Glomerular visceral epithelial cell (primary cell): ENCODE data around the gene RSPH6A.
"Not testable (repeated sequence)": the region's sequence is repeated elsewhere in the genome, so short reads cannot be mapped to it uniquely, and the experiment has no call there.

ENCODE experiments used
- DNase-seq: peaks from one replicate; pipeline ENCODE4 v3.0.0-alpha.2; 2016; ENCODE audit errors: extremely low spot score

The RSPH6A gene

DNA sequence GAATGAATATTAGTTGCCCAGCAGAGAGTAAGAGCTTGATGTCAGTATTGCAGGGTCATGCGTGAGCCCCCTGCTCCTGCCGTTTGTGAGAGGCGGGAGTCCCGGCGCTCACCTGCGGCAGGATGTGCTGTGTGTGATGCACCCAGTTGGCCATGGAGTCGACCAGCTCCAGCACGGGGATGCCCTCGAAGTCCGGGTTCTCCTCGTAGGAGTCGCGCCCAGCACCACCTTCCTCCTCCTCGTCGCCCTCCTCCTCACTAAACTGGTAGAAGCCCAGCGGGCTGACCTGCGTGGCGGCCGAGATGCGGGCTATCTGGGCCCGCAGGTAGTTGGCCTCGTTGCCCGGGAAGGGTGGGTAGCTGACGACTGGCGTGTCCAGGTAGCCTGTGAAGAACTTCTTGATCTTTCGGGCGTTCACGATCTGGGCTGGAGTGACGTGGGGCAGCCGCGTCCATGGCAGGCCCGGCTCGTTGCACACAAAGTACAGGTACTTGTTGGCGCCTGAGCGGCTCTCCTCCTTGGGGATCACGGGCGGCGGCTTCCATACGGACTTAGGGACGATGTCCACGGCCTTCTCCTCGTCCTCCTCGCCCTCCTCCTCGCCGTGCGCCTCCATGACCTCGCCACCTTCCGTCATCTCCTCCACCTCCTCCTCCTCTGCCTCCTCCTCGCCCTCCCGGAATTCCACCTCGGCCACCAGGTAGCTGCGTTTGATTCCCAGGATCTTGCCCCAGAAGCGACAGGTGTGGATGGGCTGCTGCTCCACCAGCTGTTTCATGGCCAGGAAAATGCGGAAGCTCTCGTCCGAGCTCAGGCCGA, 10.8 kb downstream of the RSPH6A start:
- no peak for DNase-seq

GRCh38 chr19:45801603-45802175, 13.4 kb downstream of the RSPH6A start:
- DNase-seq, result no peak

- DNase-seq, result peak; percentile 91
Measured at GRCh38 chr19:45800070-45800553, 15.0 kb downstream of the RSPH6A start.

DNA sequence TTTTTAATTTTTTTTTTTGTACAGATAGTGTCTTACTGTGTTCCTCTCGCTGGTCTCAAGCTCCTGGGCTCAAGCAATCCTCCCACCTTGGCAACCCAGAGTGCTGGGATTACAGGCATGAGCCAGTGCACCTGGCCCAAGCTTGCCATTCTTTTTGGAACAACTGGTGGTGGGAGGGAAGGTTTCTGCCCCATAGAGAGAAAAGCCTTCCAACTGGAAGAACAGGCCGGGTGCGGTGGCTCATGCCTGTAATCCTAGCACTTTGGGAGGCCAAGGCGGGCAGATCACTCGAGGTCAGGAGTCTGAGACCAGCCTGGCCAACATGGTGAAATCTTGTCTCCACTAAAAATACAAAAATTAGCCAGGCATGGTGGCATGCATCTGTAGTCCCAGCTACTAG, 15.6 kb downstream of the RSPH6A start:
- DNase-seq, result not testable (repeated sequence)

GRCh38 chr19:45798995-45799517, 16.1 kb downstream of the RSPH6A start:
- peak; percentile 80 for DNase-seq

DNA sequence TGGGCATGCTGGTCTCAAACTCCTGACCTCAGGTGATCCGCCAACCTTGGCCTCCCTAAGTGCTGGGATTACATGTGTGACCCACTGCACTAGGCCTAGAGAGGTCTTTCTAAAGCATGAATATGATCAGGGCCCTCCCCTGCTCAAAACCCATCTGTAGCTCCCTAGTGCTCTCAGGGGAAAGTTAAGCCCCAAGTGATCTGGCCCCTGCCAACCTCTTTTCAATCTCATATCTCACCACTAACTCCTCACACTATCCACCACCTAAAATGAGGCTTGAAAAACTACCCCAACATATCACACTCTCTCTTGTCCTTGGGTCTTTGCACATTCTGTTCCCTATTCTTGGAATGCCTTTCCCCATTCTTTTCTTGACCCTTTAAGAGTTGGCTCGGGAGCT, 20.5 kb downstream of the RSPH6A start:
- no peak for DNase-seq

GRCh38 chr19:45793876-45794275, 21.2 kb downstream of the RSPH6A start:
- no peak for DNase-seq

DNA sequence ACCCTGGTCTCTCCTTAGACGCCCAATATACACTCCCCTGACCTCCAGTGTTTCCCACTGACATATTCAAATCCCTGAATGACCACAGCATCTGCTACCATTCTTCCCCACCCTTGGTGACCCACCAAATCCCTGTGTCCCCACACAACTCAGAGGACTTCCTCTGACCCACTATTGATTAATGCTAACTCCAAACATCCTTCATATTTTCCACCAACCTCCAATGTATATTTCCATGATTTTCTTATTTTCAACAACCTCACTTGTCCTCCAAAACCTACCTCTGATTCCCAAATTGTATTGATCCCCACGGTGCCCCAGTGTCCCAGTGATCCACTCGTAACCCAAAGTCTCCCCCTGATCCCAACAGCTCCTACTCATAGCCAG, 21.9 kb downstream of the RSPH6A start:
- DNase-seq, result no peak

- peak; percentile 99 for DNase-seq
Measured at GRCh38 chr19:45792470-45793177, 22.5 kb downstream of the RSPH6A start, which contains the start of gene DMWD. Gene DMWD (minus strand): TSS chr19:45792845. CDS start chr19:45792756, 89 bp downstream.

GRCh38 chr19:45791744-45792469, 23.2 kb downstream of the RSPH6A start:
- DNase-seq, result no peak

DNA sequence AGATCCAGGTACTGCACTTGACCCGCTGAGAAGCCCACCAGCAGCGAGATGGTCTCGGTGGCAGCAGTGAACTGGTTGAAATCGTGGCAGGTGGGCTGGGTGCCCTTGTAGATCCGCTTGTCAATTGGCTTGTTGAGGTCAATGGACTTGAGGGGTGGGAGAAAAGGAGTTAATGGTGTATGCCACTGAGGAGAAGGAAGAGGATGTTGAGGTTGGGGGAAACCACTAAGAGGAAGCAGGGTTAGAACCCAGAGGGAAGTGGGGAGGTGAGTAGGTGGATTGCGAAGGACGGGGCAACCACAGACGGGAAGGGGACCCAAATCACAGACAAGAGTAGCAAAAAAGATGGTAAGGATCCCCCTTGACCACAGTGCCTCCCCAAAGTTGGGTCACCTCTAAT, 24.2 kb downstream of the RSPH6A start:
- no peak for DNase-seq

GRCh38 chr19:45789035-45789786, 25.9 kb downstream of the RSPH6A start:
- DNase-seq, result no peak

GRCh38 chr19:45786533-45786894, 28.6 kb downstream of the RSPH6A start:
- no peak for DNase-seq

- DNase-seq, result no peak
Measured at GRCh38 chr19:45785781-45786532, 29.2 kb downstream of the RSPH6A start.

DNA sequence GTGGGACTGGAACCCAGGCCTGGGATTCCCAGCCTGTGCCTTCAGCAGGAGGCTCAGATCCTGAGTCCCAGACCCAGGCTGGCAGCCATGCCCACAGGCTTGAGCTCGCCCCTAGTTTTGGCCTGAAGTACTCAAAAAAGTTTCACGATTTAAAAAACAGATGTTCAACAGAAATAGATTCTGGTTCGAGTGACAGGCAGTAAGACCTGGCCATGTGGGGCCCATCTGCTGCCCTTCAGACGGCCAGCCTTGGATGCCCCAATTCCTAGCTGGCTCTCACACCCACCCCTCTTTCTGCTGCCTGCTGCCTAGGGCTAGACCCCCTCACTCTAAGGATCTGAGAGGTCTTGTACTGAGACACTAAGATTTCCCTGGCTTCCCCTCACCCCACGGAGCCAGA, 30.0 kb downstream of the RSPH6A start:
- no peak for DNase-seq

DNA sequence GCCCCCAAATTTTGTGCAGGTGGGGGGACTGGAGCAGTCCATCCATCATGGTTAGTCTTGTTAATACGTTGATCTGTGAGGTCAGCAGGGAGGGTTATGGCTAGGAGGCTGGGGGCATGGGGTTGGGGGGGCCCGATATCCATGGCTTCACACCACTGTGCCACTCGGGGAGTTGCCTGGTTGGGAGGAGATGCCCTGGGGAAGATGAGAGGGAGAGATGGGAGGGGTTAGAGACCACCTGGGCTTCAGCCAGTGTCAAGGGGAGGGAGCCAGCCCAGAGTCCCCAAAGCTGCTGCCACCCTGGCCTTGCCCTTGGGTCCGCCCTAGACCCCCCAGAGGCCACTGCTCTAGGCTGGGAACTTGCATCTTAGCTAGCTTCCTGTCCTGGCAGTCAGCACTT, 31.0 kb downstream of the RSPH6A start:
- DNase-seq, result no peak

DNA sequence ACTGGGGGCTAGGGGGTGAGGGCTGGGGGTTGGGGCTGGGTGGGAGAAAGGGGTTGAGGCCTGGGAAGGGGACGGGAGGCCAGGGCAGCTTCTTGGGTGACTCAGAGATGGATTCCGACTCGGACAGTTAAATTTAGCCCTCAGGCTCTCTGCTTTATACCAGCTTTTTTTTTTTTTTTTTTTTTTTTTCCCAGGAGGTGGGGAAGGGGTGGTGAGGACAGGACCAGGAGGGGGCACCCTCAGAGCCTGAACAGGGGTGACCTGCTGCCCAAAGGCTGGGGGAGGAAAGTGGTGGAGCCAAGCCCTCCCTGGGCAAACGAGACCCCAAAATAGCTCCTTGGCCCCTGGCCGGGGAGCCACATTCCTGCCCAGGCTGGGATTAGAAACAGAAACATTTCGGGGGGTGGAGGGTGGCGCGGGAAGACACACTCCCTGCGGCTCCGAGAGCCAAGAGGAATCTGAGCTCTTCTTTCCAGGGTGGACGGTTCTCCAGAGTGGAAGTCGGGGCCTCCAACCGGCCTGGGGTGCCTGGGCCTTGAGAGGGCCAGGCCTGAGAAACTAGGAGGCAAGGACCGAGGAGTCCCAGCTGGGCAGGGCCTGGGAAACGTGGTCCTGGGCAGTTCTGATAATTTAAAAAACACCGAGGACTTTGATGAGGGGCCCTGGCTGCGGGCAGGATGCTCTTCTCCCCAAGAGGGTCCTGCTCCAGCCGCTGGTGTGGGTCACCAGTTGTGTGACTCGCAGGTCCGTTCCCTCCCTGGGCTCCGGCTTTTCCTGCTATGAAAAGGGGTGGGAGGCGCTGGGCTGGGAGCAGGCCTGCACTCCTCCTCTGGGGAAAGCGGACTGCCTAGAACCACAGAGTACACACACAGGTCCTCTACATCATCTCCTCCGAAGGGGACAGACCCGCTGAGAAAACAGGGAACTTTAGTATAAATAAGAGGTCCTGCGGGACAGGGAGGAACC, 32.0 kb downstream of the RSPH6A start:
- peak; percentile 58 for DNase-seq

DNA sequence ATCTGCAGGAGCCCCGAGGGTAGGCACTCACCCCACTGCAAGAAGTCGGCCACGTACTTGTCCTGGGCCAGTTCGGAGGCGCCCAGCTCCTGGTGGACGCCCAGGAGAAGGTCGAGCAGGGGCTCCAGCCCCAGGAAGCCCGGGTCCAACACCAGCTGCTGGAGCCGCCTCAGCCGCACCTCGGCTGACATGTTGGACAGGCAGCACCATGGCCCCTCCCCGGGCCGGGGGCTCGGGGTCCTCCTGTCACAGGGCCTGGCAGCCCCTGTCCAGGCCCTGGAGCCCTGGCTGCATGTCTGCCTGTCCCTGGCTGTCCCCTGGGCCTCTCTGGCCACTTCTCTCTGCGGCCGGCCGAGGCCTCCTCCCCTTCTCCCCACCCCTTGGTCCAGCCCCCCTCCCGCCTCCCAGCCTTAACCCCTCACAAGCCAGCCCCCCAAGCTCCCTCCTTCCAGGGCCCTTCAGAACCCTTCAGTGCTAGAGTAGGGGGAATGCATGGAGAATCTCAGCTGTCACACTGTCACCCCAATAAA, 32.9 kb downstream of the RSPH6A start, which contains the start of gene DMPK:
DMPK (minus strand) TSS at position 329 of the 530 bp plus-strand sequence; CDS start at position 191, 138 bp downstream.
- no peak for DNase-seq
